GM12892 (cell line): ENCODE data around the gene STK32B.

Experiments used
- POLR2A ChIP-seq: IDR thresholded peaks from 2 replicates; pipeline ENCODE4 v1.6.1; 2011; ENCODE audit warnings: low read depth, low read length, control low read depth
- POLR2AphosphoS5 ChIP-seq: IDR thresholded peaks from 2 replicates; pipeline ENCODE4 v1.6.1; 2011; ENCODE audit warnings: low read depth, low read length, control low read depth
- TAF1 ChIP-seq: IDR thresholded peaks from 2 replicates; pipeline ENCODE4 v1.6.1; 2011; ENCODE audit warnings: low read depth, mild to moderate bottlenecking, control low read depth, low read length, borderline replicate concordance

DNA sequence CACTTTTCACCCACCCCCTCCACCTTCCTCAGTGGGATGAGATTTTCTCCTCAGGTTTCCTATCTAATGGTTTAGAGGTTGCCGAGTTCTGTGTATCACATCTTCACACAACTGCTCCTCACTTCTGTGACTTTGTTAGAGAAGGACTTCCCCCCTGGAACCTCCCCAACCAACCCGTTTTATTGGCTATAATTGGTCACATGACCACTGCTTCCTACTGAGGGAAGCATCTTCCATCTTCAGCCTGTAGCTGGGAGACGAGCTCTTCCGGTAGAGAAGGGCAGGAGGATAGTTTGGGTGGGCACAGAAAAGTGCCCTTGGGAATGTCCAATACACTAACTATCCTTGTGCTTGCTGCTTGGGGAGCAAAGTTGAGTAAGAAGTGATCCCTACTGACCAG, 90.5 kb downstream of the STK32B start:
- no peak for TF ChIP-seq POLR2AphosphoS5
- TF ChIP-seq TAF1: no peak
- TF ChIP-seq POLR2A: no peak
